GM23338 (cell line): ENCODE data around the gene AKT2. TPM values are rescaled to one million over a fixed set of nuclear protein-coding genes. Genes with fewer than 3 reads are reported as not detected.

Source experiments
- ATAC-seq: fragments of 200-7000 bp; cut with Tn5 transposase; 3 replicates; pipeline ENCODE4 v1.9.1; 2020
- DNase-seq: peaks from one replicate; pipeline ENCODE4 v3.0.0-alpha.2; 2015; ENCODE audit warnings: low spot score
- H2AFZ ChIP-seq: fragments of 200-600 bp; sonication (generic); 2 replicates; pipeline ENCODE4 v1.8.0; 2016; ENCODE audit warnings: antibody characterized with exemption, mild to moderate bottlenecking, moderate library complexity
- H3F3A ChIP-seq: fragments of 200-600 bp; sonication (generic); replicated peaks from 2 replicates; pipeline ENCODE4 v1.8.0; 2017; ENCODE audit warnings: antibody characterized with exemption, mixed run types, low read depth
- H3K27ac ChIP-seq: fragments of 200-600 bp; sonication (generic); 2 replicates; pipeline ENCODE4 v1.6.1; 2016; ENCODE audit warnings: low read depth
- H3K27me3 ChIP-seq: fragments of 200-600 bp; sonication (generic); 2 replicates; pipeline ENCODE4 v1.8.0; 2016; ENCODE audit warnings: mild to moderate bottlenecking, mixed run types, moderate library complexity; ENCODE audit not compliant: insufficient read depth
- H3K36me3 ChIP-seq: fragments of 200-600 bp; sonication (generic); 2 replicates; pipeline ENCODE4 v1.8.0; 2016; ENCODE audit warnings: mild to moderate bottlenecking; ENCODE audit not compliant: insufficient read depth
- H3K4me1 ChIP-seq: fragments of 200-600 bp; sonication (generic); 2 replicates; pipeline ENCODE4 v1.8.0; 2016; ENCODE audit warnings: mild to moderate bottlenecking, moderate library complexity; ENCODE audit not compliant: insufficient read depth
- H3K4me2 ChIP-seq: fragments of 200-600 bp; sonication (generic); 2 replicates; pipeline ENCODE4 v1.7.1; 2017; ENCODE audit warnings: mixed run types
- H3K4me3 ChIP-seq: fragments of 200-600 bp; sonication (generic); 2 replicates; pipeline ENCODE4 v1.6.1; 2016; ENCODE audit warnings: mixed run types
- H3K79me2 ChIP-seq: fragments of 200-600 bp; sonication (generic); replicated peaks from 2 replicates; pipeline ENCODE4 v1.8.0; 2017; ENCODE audit warnings: mild to moderate bottlenecking; ENCODE audit not compliant: insufficient read depth
- H3K9me2 ChIP-seq: fragments of 200-600 bp; sonication (generic); 2 replicates; pipeline ENCODE4 v1.8.0; 2017; ENCODE audit not compliant: insufficient read depth
- H4K20me1 ChIP-seq: fragments of 200-600 bp; sonication (generic); replicated peaks from 2 replicates; pipeline ENCODE4 v1.8.0; 2017; ENCODE audit warnings: mild to moderate bottlenecking; ENCODE audit not compliant: insufficient read depth
- H3K27ac Mint-ChIP-seq: 2 replicates; pipeline ENCODE4 v1.8.0; 2020; ENCODE audit warnings: inconsistent platforms, mild to moderate bottlenecking, moderate library complexity, mixed read lengths
- H3K27me3 Mint-ChIP-seq: 3 replicates; pipeline ENCODE4 v1.8.0; 2022; ENCODE audit warnings: low read depth, mild to moderate bottlenecking, moderate library complexity, mixed read lengths, inconsistent platforms; ENCODE audit not compliant: insufficient read depth, poor library complexity
- H3K36me3 Mint-ChIP-seq: 3 replicates; pipeline ENCODE4 v1.8.0; 2021; ENCODE audit warnings: low read depth, mild to moderate bottlenecking, inconsistent platforms, moderate library complexity, mixed read lengths
- H3K4me1 Mint-ChIP-seq: 3 replicates; pipeline ENCODE4 v1.8.0; 2020; ENCODE audit warnings: mild to moderate bottlenecking, inconsistent platforms, mixed read lengths
- H3K4me3 Mint-ChIP-seq: 3 replicates; pipeline ENCODE4 v1.8.0; 2021; ENCODE audit warnings: moderate library complexity, mild to moderate bottlenecking, inconsistent platforms, mixed read lengths
- H3K9me3 Mint-ChIP-seq: 3 replicates; pipeline ENCODE4 v1.8.0; 2020; ENCODE audit warnings: moderate library complexity, mild to moderate bottlenecking, inconsistent platforms, mixed read lengths
- CREB1 ChIP-seq: fragments of 250-450 bp; sonication (Bioruptor Pico); IDR thresholded peaks from 2 replicates; pipeline ENCODE4 v1.5.0; 2020; ENCODE audit warnings: low read depth, mild to moderate bottlenecking, moderate library complexity
- EZH2 ChIP-seq: fragments of 200-600 bp; sonication (generic); IDR thresholded peaks from one replicate; pipeline ENCODE4 v1.8.0; 2017; ENCODE audit warnings: antibody characterized with exemption, mild to moderate bottlenecking, low read depth; ENCODE audit not compliant: unreplicated experiment
- EZH2phosphoT487 ChIP-seq: fragments of 200-600 bp; sonication (generic); IDR thresholded peaks from one replicate; pipeline ENCODE4 v1.8.1; 2018; ENCODE audit warnings: antibody characterized with exemption; ENCODE audit not compliant: unreplicated experiment
- JUNB ChIP-seq: IDR thresholded peaks from one replicate; pipeline ENCODE4 v1.6.1; 2016; ENCODE audit warnings: antibody characterized with exemption; ENCODE audit not compliant: unreplicated experiment
- NANOG ChIP-seq: IDR thresholded peaks from 2 replicates; pipeline ENCODE4 v1.6.1; 2016; ENCODE audit warnings: antibody characterized with exemption, borderline replicate concordance
- POLR2AphosphoS5 ChIP-seq: IDR thresholded peaks from 2 replicates; pipeline ENCODE4 v1.6.1; 2016; ENCODE audit warnings: antibody characterized with exemption, low read depth
- STAT1 ChIP-seq: IDR thresholded peaks from one replicate; pipeline ENCODE4 v1.6.1; 2016; ENCODE audit warnings: antibody characterized with exemption; ENCODE audit not compliant: unreplicated experiment
- ZNF114 ChIP-seq: fragments of 250-450 bp; sonication (Bioruptor Pico); IDR thresholded peaks from 2 replicates; pipeline ENCODE4 v1.5.0; 2020; ENCODE audit warnings: mild to moderate bottlenecking, moderate library complexity
- ZNF331 ChIP-seq: fragments of 250-450 bp; sonication (Bioruptor Pico); IDR thresholded peaks from 2 replicates; pipeline ENCODE4 v1.5.0; 2020; ENCODE audit warnings: low read depth, mild to moderate bottlenecking, moderate library complexity
- polyA plus RNA-seq: library from polyadenylated mRNA; unstranded; fragments of >200 nt; fragmentation: Nextera tagmentation; extraction: Ambion mirVana; gene quantifications from 2 replicates; pipeline ENCODE4 v1.2.1, GENCODE V29; 2016
- total RNA-seq: library from RNA; depleted of rRNA; stranded (reverse); fragments of >200 nt; shearing (Covaris generic); gene quantifications from 2 replicates; pipeline ENCODE4 v1.2.3, GENCODE V29; 2014
- TF ChIP-seq, protein P1 (sequence below), 2 experiments: fragments of 200-600 bp in 1 of 2; sonication (generic) in 1 of 2; conservative IDR thresholded peaks; 2 replicates each; pipeline versions ENCODE4 v1.5.1 to v1.6.1; 2016 to 2017; ENCODE audit warnings: antibody characterized with exemption in 2 of 2, low read depth in 2 of 2, mild to moderate bottlenecking in 2 of 2, moderate library complexity in 1 of 2
- TF ChIP-seq, protein P2 (sequence below): IDR thresholded peaks from one replicate; pipeline ENCODE4 v1.6.1; 2018; ENCODE audit warnings: antibody characterized with exemption; ENCODE audit not compliant: unreplicated experiment
- TF ChIP-seq, protein P3 (sequence below): fragments of 250-450 bp; sonication (Bioruptor Pico); IDR thresholded peaks from 2 replicates; pipeline ENCODE4 v1.5.0; 2020; ENCODE audit warnings: mild to moderate bottlenecking, moderate library complexity
- TF ChIP-seq, protein P4 (sequence below): IDR thresholded peaks from 2 replicates; pipeline ENCODE4 v1.6.1; 2016; ENCODE audit warnings: antibody characterized with exemption

Gene AKT2
- total and polyA plus RNA-seq, 2 experiments from 2014 or later, result 17.6 to 123 TPM

DNA sequence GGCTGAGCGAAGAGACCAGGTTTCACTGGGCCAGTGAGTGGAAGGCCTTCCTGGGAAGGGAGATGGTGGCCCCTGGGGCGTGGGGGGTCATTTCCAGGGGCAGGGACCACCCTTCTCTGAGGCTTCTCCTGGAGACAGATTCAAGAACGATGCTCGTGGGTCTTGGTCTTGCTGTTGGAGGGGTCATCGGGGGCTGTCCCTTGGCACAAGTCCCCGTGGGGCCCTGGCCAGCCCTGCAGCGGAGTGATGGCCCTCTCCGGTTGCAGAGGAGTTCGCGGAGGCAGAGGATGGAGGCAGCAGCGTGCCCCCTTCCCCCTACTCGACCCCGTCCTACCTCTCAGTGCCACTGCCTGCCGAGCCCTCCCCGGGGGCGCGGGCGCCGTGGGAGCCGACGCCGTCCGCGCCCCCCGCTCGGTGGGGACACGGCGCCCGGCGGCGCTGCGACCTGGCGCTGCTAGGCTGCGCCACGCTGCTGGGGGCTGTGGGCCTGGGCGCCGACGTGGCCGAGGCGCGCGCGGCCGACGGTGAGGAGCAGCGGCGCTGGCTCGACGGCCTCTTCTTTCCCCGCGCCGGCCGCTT is 71.8 kb downstream of the AKT2 start:
- Histone ChIP-seq H3K4me3 (no peak overlapping the region), H3K4me2 (no peak overlapping the region), H2AFZ (no peak overlapping the region), H3F3A (0 out of 2 replicates have a peak, but pooled peaks cover 5% of the 10 kb centered on the region), H3K36me3 (no peaks in the 10 kb centered on the region), H3K27me3 (peaks cover 6% of the 10 kb centered on the region; the same call in 1 of the 2 replicates), H3K4me1 (no peaks in the 10 kb centered on the region), H3K79me2 (no peaks in the 10 kb centered on the region), H3K9me2 (no peaks in the 10 kb centered on the region), H4K20me1 (0 out of 2 replicates have a peak, but pooled peaks cover 7% of the 10 kb centered on the region), H3K27ac (no peak overlapping the region)
- ATAC-seq (no peak), DNase-seq (no peak)
- peaks cover 20% of the 10 kb centered on the region for H3K27me3 Mint-ChIP-seq
- H3K27ac Mint-ChIP-seq, result no peak overlapping the region
- peaks cover 8% of the 10 kb centered on the region; the same call in 2 of the 3 replicates for H3K36me3 Mint-ChIP-seq
- H3K4me1 Mint-ChIP-seq, result peaks cover 14% of the 10 kb centered on the region
- TF ChIP-seq JUNB, result no peak
- TF ChIP-seq, protein P1, sequence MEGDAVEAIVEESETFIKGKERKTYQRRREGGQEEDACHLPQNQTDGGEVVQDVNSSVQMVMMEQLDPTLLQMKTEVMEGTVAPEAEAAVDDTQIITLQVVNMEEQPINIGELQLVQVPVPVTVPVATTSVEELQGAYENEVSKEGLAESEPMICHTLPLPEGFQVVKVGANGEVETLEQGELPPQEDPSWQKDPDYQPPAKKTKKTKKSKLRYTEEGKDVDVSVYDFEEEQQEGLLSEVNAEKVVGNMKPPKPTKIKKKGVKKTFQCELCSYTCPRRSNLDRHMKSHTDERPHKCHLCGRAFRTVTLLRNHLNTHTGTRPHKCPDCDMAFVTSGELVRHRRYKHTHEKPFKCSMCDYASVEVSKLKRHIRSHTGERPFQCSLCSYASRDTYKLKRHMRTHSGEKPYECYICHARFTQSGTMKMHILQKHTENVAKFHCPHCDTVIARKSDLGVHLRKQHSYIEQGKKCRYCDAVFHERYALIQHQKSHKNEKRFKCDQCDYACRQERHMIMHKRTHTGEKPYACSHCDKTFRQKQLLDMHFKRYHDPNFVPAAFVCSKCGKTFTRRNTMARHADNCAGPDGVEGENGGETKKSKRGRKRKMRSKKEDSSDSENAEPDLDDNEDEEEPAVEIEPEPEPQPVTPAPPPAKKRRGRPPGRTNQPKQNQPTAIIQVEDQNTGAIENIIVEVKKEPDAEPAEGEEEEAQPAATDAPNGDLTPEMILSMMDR (conservative IDR thresholded peaks at IDR 0.05; ENCODE audit: low read depth in 2 of 2), result no peak
- TF ChIP-seq, protein P2, sequence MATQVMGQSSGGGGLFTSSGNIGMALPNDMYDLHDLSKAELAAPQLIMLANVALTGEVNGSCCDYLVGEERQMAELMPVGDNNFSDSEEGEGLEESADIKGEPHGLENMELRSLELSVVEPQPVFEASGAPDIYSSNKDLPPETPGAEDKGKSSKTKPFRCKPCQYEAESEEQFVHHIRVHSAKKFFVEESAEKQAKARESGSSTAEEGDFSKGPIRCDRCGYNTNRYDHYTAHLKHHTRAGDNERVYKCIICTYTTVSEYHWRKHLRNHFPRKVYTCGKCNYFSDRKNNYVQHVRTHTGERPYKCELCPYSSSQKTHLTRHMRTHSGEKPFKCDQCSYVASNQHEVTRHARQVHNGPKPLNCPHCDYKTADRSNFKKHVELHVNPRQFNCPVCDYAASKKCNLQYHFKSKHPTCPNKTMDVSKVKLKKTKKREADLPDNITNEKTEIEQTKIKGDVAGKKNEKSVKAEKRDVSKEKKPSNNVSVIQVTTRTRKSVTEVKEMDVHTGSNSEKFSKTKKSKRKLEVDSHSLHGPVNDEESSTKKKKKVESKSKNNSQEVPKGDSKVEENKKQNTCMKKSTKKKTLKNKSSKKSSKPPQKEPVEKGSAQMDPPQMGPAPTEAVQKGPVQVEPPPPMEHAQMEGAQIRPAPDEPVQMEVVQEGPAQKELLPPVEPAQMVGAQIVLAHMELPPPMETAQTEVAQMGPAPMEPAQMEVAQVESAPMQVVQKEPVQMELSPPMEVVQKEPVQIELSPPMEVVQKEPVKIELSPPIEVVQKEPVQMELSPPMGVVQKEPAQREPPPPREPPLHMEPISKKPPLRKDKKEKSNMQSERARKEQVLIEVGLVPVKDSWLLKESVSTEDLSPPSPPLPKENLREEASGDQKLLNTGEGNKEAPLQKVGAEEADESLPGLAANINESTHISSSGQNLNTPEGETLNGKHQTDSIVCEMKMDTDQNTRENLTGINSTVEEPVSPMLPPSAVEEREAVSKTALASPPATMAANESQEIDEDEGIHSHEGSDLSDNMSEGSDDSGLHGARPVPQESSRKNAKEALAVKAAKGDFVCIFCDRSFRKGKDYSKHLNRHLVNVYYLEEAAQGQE, result no peak
- no peak for TF ChIP-seq EZH2phosphoT487
- TF ChIP-seq POLR2AphosphoS5, result no peak
- no peak for TF ChIP-seq ZNF114 (CRISPR knock-in tag)
- no peak for TF ChIP-seq ZNF331 (CRISPR knock-in tag)
- no peak for TF ChIP-seq NANOG
- TF ChIP-seq EZH2, result no peak
- TF ChIP-seq CREB1 (CRISPR knock-in tag), result no peak
- TF ChIP-seq, protein P3, sequence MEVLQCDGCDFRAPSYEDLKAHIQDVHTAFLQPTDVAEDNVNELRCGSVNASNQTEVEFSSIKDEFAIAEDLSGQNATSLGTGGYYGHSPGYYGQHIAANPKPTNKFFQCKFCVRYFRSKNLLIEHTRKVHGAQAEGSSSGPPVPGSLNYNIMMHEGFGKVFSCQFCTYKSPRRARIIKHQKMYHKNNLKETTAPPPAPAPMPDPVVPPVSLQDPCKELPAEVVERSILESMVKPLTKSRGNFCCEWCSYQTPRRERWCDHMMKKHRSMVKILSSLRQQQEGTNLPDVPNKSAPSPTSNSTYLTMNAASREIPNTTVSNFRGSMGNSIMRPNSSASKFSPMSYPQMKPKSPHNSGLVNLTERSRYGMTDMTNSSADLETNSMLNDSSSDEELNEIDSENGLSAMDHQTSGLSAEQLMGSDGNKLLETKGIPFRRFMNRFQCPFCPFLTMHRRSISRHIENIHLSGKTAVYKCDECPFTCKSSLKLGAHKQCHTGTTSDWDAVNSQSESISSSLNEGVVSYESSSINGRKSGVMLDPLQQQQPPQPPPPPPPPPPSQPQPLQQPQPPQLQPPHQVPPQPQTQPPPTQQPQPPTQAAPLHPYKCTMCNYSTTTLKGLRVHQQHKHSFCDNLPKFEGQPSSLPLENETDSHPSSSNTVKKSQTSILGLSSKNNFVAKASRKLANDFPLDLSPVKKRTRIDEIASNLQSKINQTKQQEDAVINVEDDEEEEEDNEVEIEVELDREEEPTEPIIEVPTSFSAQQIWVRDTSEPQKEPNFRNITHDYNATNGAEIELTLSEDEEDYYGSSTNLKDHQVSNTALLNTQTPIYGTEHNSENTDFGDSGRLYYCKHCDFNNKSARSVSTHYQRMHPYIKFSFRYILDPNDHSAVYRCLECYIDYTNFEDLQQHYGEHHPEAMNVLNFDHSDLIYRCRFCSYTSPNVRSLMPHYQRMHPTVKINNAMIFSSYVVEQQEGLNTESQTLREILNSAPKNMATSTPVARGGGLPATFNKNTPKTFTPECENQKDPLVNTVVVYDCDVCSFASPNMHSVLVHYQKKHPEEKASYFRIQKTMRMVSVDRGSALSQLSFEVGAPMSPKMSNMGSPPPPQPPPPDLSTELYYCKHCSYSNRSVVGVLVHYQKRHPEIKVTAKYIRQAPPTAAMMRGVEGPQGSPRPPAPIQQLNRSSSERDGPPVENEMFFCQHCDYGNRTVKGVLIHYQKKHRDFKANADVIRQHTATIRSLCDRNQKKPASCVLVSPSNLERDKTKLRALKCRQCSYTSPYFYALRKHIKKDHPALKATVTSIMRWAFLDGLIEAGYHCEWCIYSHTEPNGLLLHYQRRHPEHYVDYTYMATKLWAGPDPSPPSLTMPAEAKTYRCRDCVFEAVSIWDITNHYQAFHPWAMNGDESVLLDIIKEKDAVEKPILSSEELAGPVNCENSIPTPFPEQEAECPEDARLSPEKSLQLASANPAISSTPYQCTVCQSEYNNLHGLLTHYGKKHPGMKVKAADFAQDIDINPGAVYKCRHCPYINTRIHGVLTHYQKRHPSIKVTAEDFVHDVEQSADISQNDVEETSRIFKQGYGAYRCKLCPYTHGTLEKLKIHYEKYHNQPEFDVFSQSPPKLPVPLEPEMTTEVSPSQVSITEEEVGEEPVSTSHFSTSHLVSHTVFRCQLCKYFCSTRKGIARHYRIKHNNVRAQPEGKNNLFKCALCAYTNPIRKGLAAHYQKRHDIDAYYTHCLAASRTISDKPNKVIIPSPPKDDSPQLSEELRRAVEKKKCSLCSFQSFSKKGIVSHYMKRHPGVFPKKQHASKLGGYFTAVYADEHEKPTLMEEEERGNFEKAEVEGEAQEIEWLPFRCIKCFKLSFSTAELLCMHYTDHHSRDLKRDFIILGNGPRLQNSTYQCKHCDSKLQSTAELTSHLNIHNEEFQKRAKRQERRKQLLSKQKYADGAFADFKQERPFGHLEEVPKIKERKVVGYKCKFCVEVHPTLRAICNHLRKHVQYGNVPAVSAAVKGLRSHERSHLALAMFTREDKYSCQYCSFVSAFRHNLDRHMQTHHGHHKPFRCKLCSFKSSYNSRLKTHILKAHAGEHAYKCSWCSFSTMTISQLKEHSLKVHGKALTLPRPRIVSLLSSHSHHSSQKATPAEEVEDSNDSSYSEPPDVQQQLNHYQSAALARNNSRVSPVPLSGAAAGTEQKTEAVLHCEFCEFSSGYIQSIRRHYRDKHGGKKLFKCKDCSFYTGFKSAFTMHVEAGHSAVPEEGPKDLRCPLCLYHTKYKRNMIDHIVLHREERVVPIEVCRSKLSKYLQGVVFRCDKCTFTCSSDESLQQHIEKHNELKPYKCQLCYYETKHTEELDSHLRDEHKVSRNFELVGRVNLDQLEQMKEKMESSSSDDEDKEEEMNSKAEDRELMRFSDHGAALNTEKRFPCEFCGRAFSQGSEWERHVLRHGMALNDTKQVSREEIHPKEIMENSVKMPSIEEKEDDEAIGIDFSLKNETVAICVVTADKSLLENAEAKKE (CRISPR knock-in tag), result no peak
- TF ChIP-seq, protein P4, sequence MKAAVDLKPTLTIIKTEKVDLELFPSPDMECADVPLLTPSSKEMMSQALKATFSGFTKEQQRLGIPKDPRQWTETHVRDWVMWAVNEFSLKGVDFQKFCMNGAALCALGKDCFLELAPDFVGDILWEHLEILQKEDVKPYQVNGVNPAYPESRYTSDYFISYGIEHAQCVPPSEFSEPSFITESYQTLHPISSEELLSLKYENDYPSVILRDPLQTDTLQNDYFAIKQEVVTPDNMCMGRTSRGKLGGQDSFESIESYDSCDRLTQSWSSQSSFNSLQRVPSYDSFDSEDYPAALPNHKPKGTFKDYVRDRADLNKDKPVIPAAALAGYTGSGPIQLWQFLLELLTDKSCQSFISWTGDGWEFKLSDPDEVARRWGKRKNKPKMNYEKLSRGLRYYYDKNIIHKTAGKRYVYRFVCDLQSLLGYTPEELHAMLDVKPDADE, result no peak
- no peak for TF ChIP-seq STAT1
- H3K9me3 Mint-ChIP-seq, result no peaks in the 10 kb centered on the region
- no peak overlapping the region for H3K4me3 Mint-ChIP-seq
